GM12878 (cell line): ENCODE measurements around the gene KIFAP3. TPM values are rescaled to one million over a fixed set of nuclear protein-coding genes. Genes with fewer than 3 reads are reported as not detected.

Source experiments
- CHD2 ChIP-seq: IDR thresholded peaks from 2 replicates; pipeline ENCODE4 v1.6.1; 2011; ENCODE audit warnings: low read depth, low read length, improper control_type of control experiment, borderline replicate concordance
- IRF4 ChIP-seq: IDR thresholded peaks from 2 replicates; pipeline ENCODE4 v1.6.1; 2011; ENCODE audit warnings: low read depth, low read length
- MTA3 ChIP-seq: IDR thresholded peaks from 2 replicates; pipeline ENCODE4 v1.6.1; 2012; ENCODE audit warnings: low read length, inconsistent platforms, borderline replicate concordance
- NFIC ChIP-seq: IDR thresholded peaks from 2 replicates; pipeline ENCODE4 v1.6.1; 2012; ENCODE audit warnings: low read depth, mild to moderate bottlenecking, inconsistent platforms, low read length, moderate library complexity
- POLR2AphosphoS5 ChIP-seq: IDR thresholded peaks from 2 replicates; pipeline ENCODE4 v1.6.1; 2011; ENCODE audit warnings: mild to moderate bottlenecking, low read length, inconsistent platforms
- SMAD1 ChIP-seq: fragments of 450-650 bp; IDR thresholded peaks from 2 replicates; pipeline ENCODE4 v1.6.1; 2018; ENCODE audit warnings: mild to moderate bottlenecking, low read depth; ENCODE audit not compliant: partially characterized antibody
- SMC3 ChIP-seq: IDR thresholded peaks from 2 replicates; pipeline ENCODE4 v1.6.1; 2011; ENCODE audit warnings: low read length, improper control_type of control experiment, borderline replicate concordance
- TARDBP ChIP-seq: IDR thresholded peaks from 2 replicates; pipeline ENCODE4 v1.6.1; 2016; ENCODE audit warnings: borderline replicate concordance
- polyA plus RNA-seq, 11 experiments: library from polyadenylated mRNA; depleted of rRNA in 4 of 11; unstranded in 6 of 11; stranded (reverse) in 5 of 11; fragments of >200 nt; fragmentation: Nextera tagmentation in 4 of 11; fragmentation: Illumina TruSeq in 1 of 11; extraction: Ambion mirVana in 4 of 11; extraction: Trizol in 1 of 11; gene quantifications; 1 replicate in 1 of 11; 2 replicates in 10 of 11; pipeline versions ENCODE4 v1.2.1 to v1.2.3, GENCODE V29; 2011 to 2016; ENCODE audit warnings: inconsistent platforms in 2 of 11, missing spikeins in 2 of 11, low read depth in 1 of 11
- total RNA-seq, 4 experiments: library from RNA; depleted of rRNA in 3 of 4; stranded (reverse); fragments of >200 nt in 3 of 4; fragmentation: Illumina TruSeq in 1 of 4; extraction: Trizol in 1 of 4; gene quantifications; 2 replicates each; pipeline versions ENCODE4 v1.2.1 to v1.2.3, GENCODE V29; 2013 to 2021
- TF ChIP-seq, protein P1 (sequence below): fragments of 150-350 bp; IDR thresholded peaks from 2 replicates; pipeline ENCODE4 v1.6.1; 2016; ENCODE audit warnings: low read depth, low read length
- TF ChIP-seq, protein P2 (sequence below): IDR thresholded peaks from 2 replicates; pipeline ENCODE4 v1.6.1; 2011; ENCODE audit warnings: borderline replicate concordance, low read depth, mild to moderate bottlenecking, moderate library complexity, mixed read lengths, low read length; ENCODE audit not compliant: insufficient read depth; ENCODE audit errors: extremely low read length
- TF ChIP-seq, protein P3 (sequence below): fragments of 450-650 bp; IDR thresholded peaks from 2 replicates; pipeline ENCODE4 v1.6.1; 2017; ENCODE audit warnings: mild to moderate bottlenecking, low read depth, inconsistent platforms; ENCODE audit not compliant: poor library complexity, severe bottlenecking

Gene KIFAP3
- total and polyA plus RNA-seq, 10 of the 15 experiments (the other 5 are each of a cell fraction or from before 2014, with no cell fraction given) = 13.7 to 100 (median 18.9) TPM

DNA sequence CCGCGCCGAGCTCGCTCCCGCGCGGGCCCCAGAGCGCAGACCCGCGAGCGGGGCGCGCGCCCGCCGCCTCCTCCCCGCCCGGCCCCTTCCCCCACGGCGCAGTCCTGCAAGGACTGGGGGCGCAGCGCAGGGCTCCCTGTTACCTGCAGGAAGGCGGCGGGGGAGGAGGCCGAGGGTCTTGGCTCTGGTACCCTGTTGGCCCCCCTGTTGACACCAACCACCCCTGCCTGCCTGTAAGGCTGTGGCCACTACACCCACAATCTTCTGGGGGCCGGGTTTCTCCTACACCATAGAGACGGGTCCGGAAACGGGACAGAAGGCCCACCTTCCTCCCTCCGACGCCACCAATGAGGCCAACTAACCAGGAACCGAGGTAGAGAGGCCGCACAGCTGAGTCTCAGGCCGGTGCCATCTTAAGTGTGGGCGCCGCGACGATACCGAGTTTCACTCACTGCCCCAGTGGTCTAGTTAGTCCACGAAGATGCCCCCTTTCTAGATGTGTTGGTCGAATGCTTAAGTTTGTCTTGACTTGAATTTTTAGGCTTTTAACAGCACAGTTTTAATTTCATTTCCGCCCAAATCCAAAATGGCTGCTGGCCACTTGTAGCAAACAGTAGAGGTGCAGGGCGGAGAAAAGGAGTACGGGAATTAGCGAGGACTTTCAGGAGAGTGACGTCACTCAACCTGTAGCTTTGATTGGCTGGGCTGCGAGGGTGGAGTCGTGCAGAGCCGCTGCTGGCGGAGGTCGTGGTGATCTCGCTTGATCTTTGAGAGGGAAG is 180.7 kb downstream of the KIFAP3 start, which contains the start of gene SCYL3 (continued):
- TF ChIP-seq, protein P1, sequence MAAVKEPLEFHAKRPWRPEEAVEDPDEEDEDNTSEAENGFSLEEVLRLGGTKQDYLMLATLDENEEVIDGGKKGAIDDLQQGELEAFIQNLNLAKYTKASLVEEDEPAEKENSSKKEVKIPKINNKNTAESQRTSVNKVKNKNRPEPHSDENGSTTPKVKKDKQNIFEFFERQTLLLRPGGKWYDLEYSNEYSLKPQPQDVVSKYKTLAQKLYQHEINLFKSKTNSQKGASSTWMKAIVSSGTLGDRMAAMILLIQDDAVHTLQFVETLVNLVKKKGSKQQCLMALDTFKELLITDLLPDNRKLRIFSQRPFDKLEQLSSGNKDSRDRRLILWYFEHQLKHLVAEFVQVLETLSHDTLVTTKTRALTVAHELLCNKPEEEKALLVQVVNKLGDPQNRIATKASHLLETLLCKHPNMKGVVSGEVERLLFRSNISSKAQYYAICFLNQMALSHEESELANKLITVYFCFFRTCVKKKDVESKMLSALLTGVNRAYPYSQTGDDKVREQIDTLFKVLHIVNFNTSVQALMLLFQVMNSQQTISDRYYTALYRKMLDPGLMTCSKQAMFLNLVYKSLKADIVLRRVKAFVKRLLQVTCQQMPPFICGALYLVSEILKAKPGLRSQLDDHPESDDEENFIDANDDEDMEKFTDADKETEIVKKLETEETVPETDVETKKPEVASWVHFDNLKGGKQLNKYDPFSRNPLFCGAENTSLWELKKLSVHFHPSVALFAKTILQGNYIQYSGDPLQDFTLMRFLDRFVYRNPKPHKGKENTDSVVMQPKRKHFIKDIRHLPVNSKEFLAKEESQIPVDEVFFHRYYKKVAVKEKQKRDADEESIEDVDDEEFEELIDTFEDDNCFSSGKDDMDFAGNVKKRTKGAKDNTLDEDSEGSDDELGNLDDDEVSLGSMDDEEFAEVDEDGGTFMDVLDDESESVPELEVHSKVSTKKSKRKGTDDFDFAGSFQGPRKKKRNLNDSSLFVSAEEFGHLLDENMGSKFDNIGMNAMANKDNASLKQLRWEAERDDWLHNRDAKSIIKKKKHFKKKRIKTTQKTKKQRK = no peak
- TF ChIP-seq IRF4 (peak; percentile 84), MTA3 (0 out of 2 replicates have a peak, but pooled peaks have one; percentile 15), POLR2AphosphoS5 (peak; percentile 87), SMC3 (no peak), NFIC (peak; percentile 63), CHD2 (peak; percentile 75), SMAD1 (peak; percentile 29), TARDBP (no peak; the same call in none of the 2 replicates)
- TF ChIP-seq, protein P2, sequence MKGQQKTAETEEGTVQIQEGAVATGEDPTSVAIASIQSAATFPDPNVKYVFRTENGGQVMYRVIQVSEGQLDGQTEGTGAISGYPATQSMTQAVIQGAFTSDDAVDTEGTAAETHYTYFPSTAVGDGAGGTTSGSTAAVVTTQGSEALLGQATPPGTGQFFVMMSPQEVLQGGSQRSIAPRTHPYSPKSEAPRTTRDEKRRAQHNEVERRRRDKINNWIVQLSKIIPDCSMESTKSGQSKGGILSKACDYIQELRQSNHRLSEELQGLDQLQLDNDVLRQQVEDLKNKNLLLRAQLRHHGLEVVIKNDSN = no peak
- TF ChIP-seq, protein P3, sequence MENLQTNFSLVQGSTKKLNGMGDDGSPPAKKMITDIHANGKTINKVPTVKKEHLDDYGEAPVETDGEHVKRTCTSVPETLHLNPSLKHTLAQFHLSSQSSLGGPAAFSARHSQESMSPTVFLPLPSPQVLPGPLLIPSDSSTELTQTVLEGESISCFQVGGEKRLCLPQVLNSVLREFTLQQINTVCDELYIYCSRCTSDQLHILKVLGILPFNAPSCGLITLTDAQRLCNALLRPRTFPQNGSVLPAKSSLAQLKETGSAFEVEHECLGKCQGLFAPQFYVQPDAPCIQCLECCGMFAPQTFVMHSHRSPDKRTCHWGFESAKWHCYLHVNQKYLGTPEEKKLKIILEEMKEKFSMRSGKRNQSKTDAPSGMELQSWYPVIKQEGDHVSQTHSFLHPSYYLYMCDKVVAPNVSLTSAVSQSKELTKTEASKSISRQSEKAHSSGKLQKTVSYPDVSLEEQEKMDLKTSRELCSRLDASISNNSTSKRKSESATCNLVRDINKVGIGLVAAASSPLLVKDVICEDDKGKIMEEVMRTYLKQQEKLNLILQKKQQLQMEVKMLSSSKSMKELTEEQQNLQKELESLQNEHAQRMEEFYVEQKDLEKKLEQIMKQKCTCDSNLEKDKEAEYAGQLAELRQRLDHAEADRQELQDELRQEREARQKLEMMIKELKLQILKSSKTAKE = peak; percentile 85
